Upper lobe of right lung (tissue), 1 donor: Measurements from ENCODE around the gene ACSS1. TPM values are rescaled to one million over a fixed set of nuclear protein-coding genes. Genes with fewer than 3 reads are reported as not detected.

Experiments used
- ATAC-seq: fragments of 200-7000 bp; cut with Tn5 transposase; one replicate; pipeline ENCODE4 v1.9.1; 2020; ENCODE audit warnings: mild to moderate bottlenecking, moderate library complexity
- DNase-seq: peaks from one replicate; pipeline ENCODE4 v3.0.0-alpha.2; 2020
- H3K27ac ChIP-seq: fragments of 200-600 bp; one replicate; pipeline ENCODE4 v1.8.0; 2022
- H3K27me3 ChIP-seq: fragments of 200-600 bp; one replicate; pipeline ENCODE4 v1.8.0; 2022; ENCODE audit warnings: mild to moderate bottlenecking
- H3K36me3 ChIP-seq: fragments of 200-600 bp; one replicate; pipeline ENCODE4 v1.8.0; 2022
- H3K4me1 ChIP-seq: fragments of 200-600 bp; one replicate; pipeline ENCODE4 v1.8.0; 2022
- H3K4me3 ChIP-seq: fragments of 200-600 bp; one replicate; pipeline ENCODE4 v1.8.0; 2022; ENCODE audit warnings: mild to moderate bottlenecking
- H3K9me3 ChIP-seq: fragments of 200-600 bp; one replicate; pipeline ENCODE4 v1.8.0; 2022
- CTCF ChIP-seq: fragments of 200-600 bp; IDR thresholded peaks from one replicate; pipeline ENCODE4 v1.8.0; 2022; ENCODE audit warnings: antibody characterized with exemption
- intact Hi-C: fragments of 100-400 bp; cut with DNase I; formaldehyde crosslinking; loops from one replicate; pipeline ENCODE4 v1.11.0; 2022
- total RNA-seq: library from RNA; stranded (reverse); fragmentation: NEBNext Ultra II Directional; extraction: Animal tissue kit (Norgen Biotek cat#: 25700); gene quantifications from one replicate; pipeline ENCODE4 v1.2.1, GENCODE V29; 2021
- donor health status: DM: no; HTN: yes; CAD: no; lungs with severe emphysema.

The ACSS1 gene
- total RNA-seq, 1 donor from 2014 or later = 37.2 TPM

- peaks cover 26% of the 10 kb centered on the region for H3K36me3 ChIP-seq
- intact Hi-C loops = no loop called here
- no peak overlapping the region for H3K4me3 ChIP-seq
- H3K27ac ChIP-seq = no peak overlapping the region
- peaks cover 3% of the 10 kb centered on the region for H3K4me1 ChIP-seq
- TF ChIP-seq CTCF = no peak
- no peaks in the 10 kb centered on the region for H3K9me3 ChIP-seq
- DNase-seq (peak; percentile 29), ATAC-seq (peak; percentile 59)
- no peaks in the 10 kb centered on the region for H3K27me3 ChIP-seq
These were observed 31.8 kb downstream of the ACSS1 start for GRCh38 chr20:25025986-25026605.

- H3K9me3 ChIP-seq = no peaks in the 10 kb centered on the region
- no peak overlapping the region for H3K27ac ChIP-seq
- H3K36me3 ChIP-seq = peaks cover 29% of the 10 kb centered on the region
- ATAC-seq = no peak
- intact Hi-C loops = no loop called here
- peak; percentile 31 for DNase-seq
- H3K4me3 ChIP-seq = no peak overlapping the region
- TF ChIP-seq CTCF = no peak
- H3K27me3 ChIP-seq = no peaks in the 10 kb centered on the region
- peaks cover 3% of the 10 kb centered on the region for H3K4me1 ChIP-seq
These were observed 32.7 kb downstream of the ACSS1 start for GRCh38 chr20:25025091-25025861.

- H3K4me3 ChIP-seq = no peak overlapping the region
- ATAC-seq (no peak), DNase-seq (peak; percentile 39)
- H3K36me3 ChIP-seq = peaks cover 22% of the 10 kb centered on the region
- intact Hi-C loops = no loop called here
- H3K4me1 ChIP-seq = peaks cover 3% of the 10 kb centered on the region
- no peaks in the 10 kb centered on the region for H3K27me3 ChIP-seq
- no peak overlapping the region for H3K27ac ChIP-seq
- H3K9me3 ChIP-seq = no peaks in the 10 kb centered on the region
- no peak for TF ChIP-seq CTCF
These were observed 33.8 kb downstream of the ACSS1 start for GRCh38 chr20:25024171-25024570.

- Histone ChIP-seq H3K4me1 (peaks cover 4% of the 10 kb centered on the region), H3K9me3 (no peaks in the 10 kb centered on the region), H3K27ac (no peak overlapping the region), H3K36me3 (peaks cover 20% of the 10 kb centered on the region), H3K27me3 (no peaks in the 10 kb centered on the region), H3K4me3 (no peak overlapping the region)
- DNase-seq = peak; percentile 39
- ATAC-seq = no peak
- intact Hi-C loops = no loop called here
- TF ChIP-seq CTCF = no peak
These were observed 34.6 kb downstream of the ACSS1 start for GRCh38 chr20:25023356-25023755.

GRCh38 chr20:25022680-25023079, 35.3 kb downstream of the ACSS1 start:
- H3K27me3 ChIP-seq = no peaks in the 10 kb centered on the region
- no peaks in the 10 kb centered on the region for H3K9me3 ChIP-seq
- intact Hi-C loops = no loop called here
- TF ChIP-seq CTCF = no peak
- DNase-seq (peak; percentile 89), ATAC-seq (peak; percentile 80)
- no peak overlapping the region for H3K4me3 ChIP-seq
- H3K27ac ChIP-seq = no peak overlapping the region
- peaks cover 20% of the 10 kb centered on the region for H3K36me3 ChIP-seq
- peaks cover 11% of the 10 kb centered on the region for H3K4me1 ChIP-seq
